HG02798 (cell line): ENCODE results near the gene DTHD1.
A peak's percentile ranks its signal among the peaks of the same experiment; 100 is the strongest.

Experiments used
- ATAC-seq: cut with Tn5 transposase; IDR thresholded peaks from one replicate; pipeline ENCODE4 v1.9.1; 2021; ENCODE audit warnings: mild to moderate bottlenecking; ENCODE audit not compliant: unreplicated experiment, poor library complexity

DTHD1 gene

DNA sequence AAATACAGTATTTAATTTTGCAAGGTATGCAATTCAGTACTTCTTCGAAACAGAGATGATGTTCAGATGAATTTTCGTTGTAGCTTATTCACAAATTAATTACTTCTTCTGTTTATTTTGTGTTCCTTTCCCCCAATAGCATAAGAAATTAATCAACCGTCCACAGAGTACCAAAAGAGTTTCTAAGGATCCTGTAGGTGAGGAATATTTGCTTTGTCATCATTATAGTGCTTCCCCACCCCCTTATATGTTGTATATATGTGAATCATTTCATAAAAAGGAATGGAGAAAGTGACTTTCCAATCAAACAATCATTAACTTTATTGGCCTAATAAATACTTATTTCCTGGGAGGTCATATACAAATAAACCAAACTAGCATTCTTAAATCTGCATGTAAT is 57.6 kb downstream of the DTHD1 start:
- no peak for ATAC-seq

- no peak for ATAC-seq
Observed at GRCh38 chr4:36341936-36342335, 60.5 kb downstream of the DTHD1 start.

- ATAC-seq, result no peak
Observed at GRCh38 chr4:36343501-36344175, 62.2 kb downstream of the DTHD1 start.

- ATAC-seq, result peak; percentile 94
Observed at GRCh38 chr4:36348403-36348938, 67.1 kb downstream of the DTHD1 start.

DNA sequence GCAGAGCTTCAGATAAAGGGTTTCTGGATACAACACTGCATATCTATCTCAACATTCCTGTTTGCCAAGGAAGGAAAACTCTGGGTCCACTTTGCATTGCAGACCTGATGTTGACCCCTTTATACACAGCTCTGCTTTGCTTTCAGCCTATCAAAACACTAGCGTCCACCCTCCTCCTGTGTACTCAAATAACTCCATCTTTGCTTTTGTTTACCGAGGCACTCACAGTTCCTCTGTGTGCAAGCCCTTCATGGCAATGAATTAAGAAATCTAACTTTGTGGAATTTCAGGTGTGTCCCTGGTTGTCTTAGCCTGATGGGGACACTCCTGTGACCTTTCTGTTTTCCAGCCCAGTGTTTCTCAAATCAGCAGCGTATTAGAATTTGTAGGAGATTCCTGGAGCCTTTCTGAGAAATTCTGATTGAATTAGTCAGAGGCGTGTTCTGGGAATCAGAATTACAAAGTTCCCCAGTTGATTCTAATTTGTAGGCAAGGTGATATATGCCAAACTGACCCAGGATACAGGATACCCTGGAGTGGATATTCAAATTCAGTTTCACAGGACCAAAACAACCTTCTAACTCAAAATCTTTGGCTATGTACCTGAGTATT is 68.6 kb downstream of the DTHD1 start:
- ATAC-seq, result no peak

- peak; percentile 59 for ATAC-seq
Observed at GRCh38 chr4:36351082-36351666, 69.8 kb downstream of the DTHD1 start.

DNA sequence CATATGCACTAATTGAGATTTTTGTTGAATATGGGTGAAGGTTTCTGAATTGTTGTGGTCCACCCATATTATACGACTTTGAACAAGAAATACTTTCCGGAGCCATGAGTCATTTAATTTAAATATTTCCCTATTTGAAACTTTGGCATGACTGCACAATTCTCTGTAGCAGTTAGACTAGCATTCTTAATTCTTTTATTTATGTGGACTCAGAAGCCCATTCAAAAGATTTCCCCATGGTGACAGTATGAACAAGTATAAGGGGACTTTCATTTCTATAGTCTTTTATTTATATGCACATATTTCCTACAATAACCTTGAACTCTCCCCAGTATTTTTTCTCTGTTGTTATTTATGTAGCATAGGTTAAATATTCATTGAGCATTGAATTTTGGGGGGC is 72.6 kb downstream of the DTHD1 start:
- ATAC-seq, result no peak

DNA sequence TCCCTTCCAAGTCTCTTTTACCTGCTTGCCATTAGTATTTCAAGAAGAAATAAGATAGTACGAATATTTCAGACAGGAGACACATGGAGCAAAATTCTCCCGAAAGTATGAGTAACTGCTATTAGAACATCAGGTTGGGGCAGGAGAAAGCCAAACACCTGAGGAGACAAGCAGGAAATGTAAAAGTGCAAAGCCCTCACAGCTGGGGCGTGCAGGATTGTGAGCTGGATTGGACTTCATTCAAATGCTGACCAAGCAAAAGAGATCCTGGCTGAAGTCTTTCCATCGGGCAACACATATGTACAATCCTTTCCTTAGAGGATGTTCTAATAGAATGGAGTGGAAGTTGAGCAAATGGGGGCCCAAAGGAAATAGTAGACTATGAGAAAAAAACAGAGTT is 76.8 kb downstream of the DTHD1 start:
- ATAC-seq, result no peak

DNA sequence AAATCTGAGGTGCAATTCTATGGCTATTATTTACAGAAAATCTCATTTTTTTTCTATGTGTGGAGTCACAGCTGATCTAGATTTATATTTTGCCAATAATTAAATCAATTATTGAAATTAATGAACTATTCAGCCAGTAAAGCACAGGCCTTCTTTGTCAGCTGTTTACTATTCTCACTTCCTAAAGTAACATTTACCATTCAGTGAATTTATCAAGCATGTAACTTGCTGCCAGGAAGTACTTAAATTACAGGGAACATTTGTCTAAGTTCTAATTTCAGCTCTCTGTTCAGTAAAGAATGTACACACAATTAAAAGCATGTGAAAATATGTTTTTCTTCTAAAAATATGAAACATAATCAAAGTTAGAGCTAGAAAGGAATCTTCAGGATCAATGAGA is 79.3 kb downstream of the DTHD1 start:
- ATAC-seq, result no peak

DNA sequence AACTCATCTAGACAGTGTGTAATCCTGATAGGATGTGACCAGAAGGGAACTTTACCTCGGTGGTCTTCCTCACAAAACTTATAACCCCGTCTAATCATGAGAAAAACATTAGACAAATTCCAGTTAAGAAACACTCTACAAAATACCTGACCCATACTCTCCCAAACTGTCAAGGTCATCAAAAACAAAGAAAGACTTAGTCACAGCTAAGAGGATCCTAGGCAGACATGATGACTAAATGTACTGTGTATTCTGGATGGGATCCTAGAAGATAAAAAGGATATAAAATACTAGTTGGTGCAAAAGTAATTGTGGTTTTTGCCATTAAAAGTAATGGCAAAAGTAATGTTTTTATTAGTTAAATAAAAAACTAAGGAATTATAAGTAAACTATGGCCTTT is 81.6 kb downstream of the DTHD1 start:
- ATAC-seq, result no peak

- no peak for ATAC-seq
Observed at GRCh38 chr4:36374836-36375511, 93.6 kb downstream of the DTHD1 start.

DNA sequence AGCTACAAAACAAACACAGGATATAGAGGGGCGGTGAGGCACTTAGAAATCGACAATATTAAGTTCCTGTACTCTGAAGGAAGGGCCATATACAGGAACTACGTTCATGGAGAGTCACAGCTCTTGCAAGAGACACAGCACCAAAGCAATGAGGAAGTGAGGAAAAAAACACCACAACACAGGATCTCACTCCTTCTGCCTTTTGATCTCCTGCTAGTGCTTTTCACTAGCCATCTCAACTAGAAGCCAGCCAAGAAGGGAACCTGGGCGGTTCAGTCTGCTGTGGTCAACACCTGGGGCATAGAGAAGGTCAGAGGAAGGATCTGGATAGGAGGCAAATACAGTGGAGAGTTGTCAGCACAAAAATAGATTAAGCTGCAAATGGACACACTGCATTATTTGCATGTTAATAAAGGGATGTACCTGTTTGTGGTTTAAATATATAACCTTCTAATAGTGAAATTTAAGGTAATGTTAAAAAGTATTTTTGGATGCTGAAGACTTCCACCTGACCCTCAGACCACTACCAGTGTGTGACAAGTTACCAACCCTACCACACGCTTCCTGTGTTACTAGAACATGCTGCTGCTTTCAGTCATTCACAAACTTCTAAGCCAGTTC is 104.6 kb downstream of the DTHD1 start:
- ATAC-seq, result peak; percentile 85

GRCh38 chr4:36386691-36387090 is 105.3 kb downstream of the DTHD1 start:
- ATAC-seq, result no peak

- no peak for ATAC-seq
Observed at GRCh38 chr4:36388710-36389109, 107.3 kb downstream of the DTHD1 start.

- ATAC-seq, result no peak
Observed at GRCh38 chr4:36391411-36391810, 110.0 kb downstream of the DTHD1 start.

- ATAC-seq, result no peak
Observed at GRCh38 chr4:36392024-36392423, 110.6 kb downstream of the DTHD1 start.

GRCh38 chr4:36392916-36393315 is 111.5 kb downstream of the DTHD1 start:
- ATAC-seq, result no peak
